ENCODE measurements around the gene SLF2. TPM values are rescaled to one million over a fixed set of nuclear protein-coding genes. Genes with fewer than 3 reads are reported as not detected.

Gene SLF2
- total RNA-seq, 2 experiments from 2014 or later = 30.2 to 30.5 TPM

DNA sequence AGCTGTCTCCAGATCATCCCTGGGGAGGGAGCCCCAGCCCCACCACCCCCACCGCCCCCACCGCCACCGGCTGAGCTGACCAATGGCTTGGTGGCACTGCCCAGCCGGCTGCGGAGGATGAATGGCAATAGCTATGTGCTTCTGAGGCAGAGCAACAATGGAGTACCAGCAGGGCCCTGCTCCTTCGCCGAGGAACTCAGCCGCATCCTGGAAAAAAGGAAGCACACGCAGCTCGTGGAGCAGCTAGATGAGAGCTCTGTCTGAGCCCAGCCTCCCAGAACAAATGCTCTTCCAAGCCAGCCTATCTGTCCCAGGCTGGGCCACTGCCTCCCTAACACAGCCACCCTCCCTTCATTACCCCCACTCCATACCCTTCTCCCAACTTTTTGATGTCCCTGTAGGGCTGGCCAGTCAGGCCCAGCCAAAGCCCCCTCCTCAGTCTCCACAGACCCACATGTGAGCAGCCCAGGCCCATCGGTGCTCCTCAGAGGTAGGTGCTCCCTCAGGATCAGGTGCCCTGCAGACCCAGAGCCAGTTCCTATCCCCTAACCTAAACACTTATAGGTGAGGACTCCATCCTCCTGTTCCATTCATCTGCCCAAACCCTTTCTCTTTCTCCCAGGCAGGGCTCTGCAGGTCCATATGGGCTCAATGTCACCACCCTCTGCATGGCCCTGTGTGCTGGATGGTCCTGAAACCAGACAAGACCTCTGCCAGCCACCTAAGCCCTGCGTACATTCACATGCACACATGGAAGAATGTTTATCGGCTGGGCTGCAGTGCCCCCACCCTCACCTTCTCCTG, 71.3 kb downstream of the SLF2 start:
- peaks cover 7% of the 10 kb centered on the region for H3K4me1 Mint-ChIP-seq
- no peaks in the 10 kb centered on the region for H3K9me3 Mint-ChIP-seq
- no peak for DNase-seq
- no peak overlapping the region for H3K4me3 Mint-ChIP-seq
- no peaks in the 10 kb centered on the region for H3K27me3 Mint-ChIP-seq
- peaks cover 18% of the 10 kb centered on the region for H3K36me3 Mint-ChIP-seq
- no peak overlapping the region for H3K27ac Mint-ChIP-seq

DNA sequence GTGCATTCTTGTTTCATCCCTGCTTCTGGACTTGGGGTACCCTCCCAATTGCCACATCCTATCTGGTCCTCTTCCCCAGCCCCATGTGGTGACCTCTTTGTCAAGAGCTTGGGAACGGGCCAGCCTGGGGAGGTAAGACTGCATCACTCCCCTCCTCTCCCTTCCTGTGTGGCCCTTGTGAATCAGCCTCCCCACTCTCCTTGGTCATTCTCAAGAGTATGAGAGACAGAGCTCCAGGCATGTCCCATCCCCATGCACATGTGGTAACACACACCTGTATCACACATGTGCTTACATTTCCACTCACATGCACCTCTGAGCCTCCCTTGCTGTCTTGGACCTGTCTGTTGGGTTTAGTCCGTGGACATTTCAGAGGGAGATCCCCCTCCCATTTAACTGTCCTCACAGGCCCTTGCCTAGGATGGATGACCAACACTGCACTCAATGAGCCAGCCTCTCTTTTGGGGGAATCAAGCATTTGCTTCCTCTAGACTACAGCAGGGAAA, 72.0 kb downstream of the SLF2 start:
- H3K27ac Mint-ChIP-seq = no peak overlapping the region
- no peaks in the 10 kb centered on the region for H3K9me3 Mint-ChIP-seq
- H3K36me3 Mint-ChIP-seq = peaks cover 24% of the 10 kb centered on the region
- DNase-seq = no peak
- H3K27me3 Mint-ChIP-seq = no peaks in the 10 kb centered on the region
- peaks cover 14% of the 10 kb centered on the region for H3K4me1 Mint-ChIP-seq
- H3K4me3 Mint-ChIP-seq = no peak overlapping the region

DNA sequence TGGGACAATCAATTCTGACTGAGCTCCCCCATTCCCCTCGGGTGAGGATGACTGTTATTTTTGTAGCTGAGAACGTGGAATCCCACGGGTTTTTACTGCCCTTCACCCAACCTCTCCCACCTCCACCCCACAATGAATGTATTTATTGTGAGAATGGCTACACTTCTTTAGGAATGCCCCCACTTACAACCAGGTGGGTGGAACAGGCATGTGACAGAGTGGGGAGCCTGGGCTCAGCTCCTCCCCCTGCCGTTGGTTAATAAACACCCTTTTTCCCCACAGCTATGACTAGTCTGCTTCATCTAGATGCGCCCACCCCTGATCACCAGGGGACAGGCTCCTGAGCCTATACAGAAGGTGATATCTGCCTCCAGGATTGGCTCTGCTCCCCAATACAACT, 72.6 kb downstream of the SLF2 start:
- H3K4me3 Mint-ChIP-seq = peak overlapping the region; percentile 5
- no peak for DNase-seq
- H3K4me1 Mint-ChIP-seq = peaks cover 17% of the 10 kb centered on the region
- no peak overlapping the region for H3K27ac Mint-ChIP-seq
- H3K36me3 Mint-ChIP-seq = peaks cover 26% of the 10 kb centered on the region
- no peaks in the 10 kb centered on the region for H3K27me3 Mint-ChIP-seq
- H3K9me3 Mint-ChIP-seq = no peaks in the 10 kb centered on the region

- Mint-ChIP-seq H3K4me3 (peak overlapping the region; percentile 97), H3K4me1 (peaks cover 22% of the 10 kb centered on the region), H3K36me3 (peaks cover 36% of the 10 kb centered on the region), H3K9me3 (no peaks in the 10 kb centered on the region), H3K27ac (no peak overlapping the region), H3K27me3 (no peaks in the 10 kb centered on the region)
- no peak for DNase-seq
These were observed 73.8 kb downstream of the SLF2 start for GRCh38 chr10:100986623-100986951.

DNA sequence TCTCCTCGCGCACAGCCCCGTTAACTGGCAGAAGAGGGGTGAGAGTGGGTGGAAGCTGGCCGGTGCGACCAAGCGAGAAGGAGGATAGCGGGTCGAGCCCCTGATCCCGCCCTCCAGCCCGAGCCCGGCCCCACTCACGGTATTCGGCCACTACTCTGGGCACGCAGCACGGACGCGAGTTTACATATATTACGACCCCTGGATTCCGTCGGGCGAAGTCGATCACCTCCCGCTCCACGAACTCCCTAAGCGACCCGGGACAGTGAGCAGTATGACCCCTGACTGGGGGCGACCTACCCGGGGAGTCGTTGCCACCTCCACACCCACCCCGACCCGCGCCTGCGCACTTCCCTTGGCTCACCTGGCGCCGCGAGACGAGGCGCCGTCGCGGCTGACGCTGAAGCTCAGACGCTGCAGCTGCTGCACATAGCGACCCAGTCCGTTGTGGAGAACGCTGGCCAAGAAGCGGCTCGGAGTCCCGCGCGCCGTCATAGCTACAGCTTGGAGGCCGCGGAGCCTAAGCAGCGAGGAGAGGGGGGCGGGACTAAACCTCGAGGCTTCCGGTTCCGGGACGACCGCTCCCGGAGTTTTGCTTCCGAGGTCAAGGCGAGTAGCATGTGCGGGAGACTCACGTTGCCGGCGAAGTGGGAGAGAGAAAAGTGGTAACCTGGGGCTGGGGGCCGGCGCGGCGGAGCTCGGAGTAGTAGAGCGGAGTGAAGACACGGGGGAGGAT, 74.4 kb downstream of the SLF2 start, which contains the start of the genes MRPL43 and TWNK:
MRPL43 (minus strand) TSS at position 546 of the 733 bp plus-strand sequence; CDS start at position 492, 54 bp downstream.
TWNK (plus strand) TSS at position 592 of the 733 bp plus-strand sequence. CDS start 668 bp downstream, outside the sequence.
- peaks cover 22% of the 10 kb centered on the region for H3K4me1 Mint-ChIP-seq
- no peaks in the 10 kb centered on the region for H3K27me3 Mint-ChIP-seq

GRCh38 chr10:100987685-100988049, 74.9 kb downstream of the SLF2 start:
- peaks cover 36% of the 10 kb centered on the region for H3K36me3 Mint-ChIP-seq
- H3K27ac Mint-ChIP-seq = peak overlapping the region; percentile 91
- no peaks in the 10 kb centered on the region for H3K27me3 Mint-ChIP-seq
- DNase-seq = no peak
- peaks cover 22% of the 10 kb centered on the region for H3K4me1 Mint-ChIP-seq
- H3K9me3 Mint-ChIP-seq = no peaks in the 10 kb centered on the region
- H3K4me3 Mint-ChIP-seq = peak overlapping the region; percentile 97

More for the DNA sequence above, 74.4 kb downstream of the SLF2 start, which contains the start of the genes MRPL43 and TWNK:
- peaks cover 36% of the 10 kb centered on the region for H3K36me3 Mint-ChIP-seq
- peak within 1 kb of the TSS; percentile 97 for H3K4me3 Mint-ChIP-seq
- H3K27ac Mint-ChIP-seq = peak within 1 kb of the TSS; percentile 91
- H3K9me3 Mint-ChIP-seq = no peaks in the 10 kb centered on the region
- DNase-seq = peak; percentile 85

DNA sequence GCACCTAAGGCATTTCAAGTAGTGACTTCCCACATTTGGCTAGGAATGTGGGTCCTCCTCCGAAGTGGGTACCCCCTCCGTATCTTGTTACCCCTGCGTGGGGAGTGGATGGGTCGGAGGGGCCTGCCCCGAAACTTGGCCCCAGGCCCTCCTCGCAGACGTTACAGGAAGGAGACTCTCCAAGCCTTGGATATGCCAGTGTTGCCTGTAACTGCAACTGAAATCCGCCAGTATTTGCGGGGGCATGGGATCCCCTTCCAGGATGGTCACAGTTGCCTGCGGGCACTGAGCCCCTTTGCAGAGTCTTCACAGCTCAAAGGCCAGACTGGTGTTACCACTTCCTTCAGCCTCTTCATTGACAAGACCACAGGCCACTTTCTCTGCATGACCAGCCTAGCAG, 75.4 kb downstream of the SLF2 start:
- Mint-ChIP-seq H3K27me3 (no peaks in the 10 kb centered on the region), H3K9me3 (no peaks in the 10 kb centered on the region), H3K36me3 (peaks cover 39% of the 10 kb centered on the region), H3K4me1 (peaks cover 22% of the 10 kb centered on the region), H3K4me3 (peak overlapping the region; percentile 97), H3K27ac (no peak overlapping the region)
- no peak for DNase-seq

GRCh38 chr10:100989088-100989487, 76.3 kb downstream of the SLF2 start:
- Mint-ChIP-seq H3K4me1 (peaks cover 22% of the 10 kb centered on the region), H3K27ac (no peak overlapping the region), H3K27me3 (no peaks in the 10 kb centered on the region), H3K36me3 (peaks cover 42% of the 10 kb centered on the region), H3K9me3 (no peaks in the 10 kb centered on the region), H3K4me3 (peak overlapping the region; percentile 65)
- DNase-seq = no peak

GRCh38 chr10:100993986-100994708, 81.4 kb downstream of the SLF2 start:
- Mint-ChIP-seq H3K9me3 (no peaks in the 10 kb centered on the region), H3K36me3 (peaks cover 31% of the 10 kb centered on the region), H3K4me1 (peaks cover 30% of the 10 kb centered on the region), H3K4me3 (no peak overlapping the region), H3K27me3 (no peaks in the 10 kb centered on the region), H3K27ac (peak overlapping the region; percentile 45)
- no peak for DNase-seq

GRCh38 chr10:100995181-100995580, 82.4 kb downstream of the SLF2 start:
- Mint-ChIP-seq H3K9me3 (no peaks in the 10 kb centered on the region), H3K27ac (no peak overlapping the region)

GRCh38 chr10:100996678-100997359, 84.1 kb downstream of the SLF2 start:
- Mint-ChIP-seq H3K4me3 (peak overlapping the region; percentile 82), H3K9me3 (no peaks in the 10 kb centered on the region), H3K27ac (peak overlapping the region; percentile 86), H3K36me3 (peaks cover 14% of the 10 kb centered on the region), H3K4me1 (peaks cover 18% of the 10 kb centered on the region), H3K27me3 (no peaks in the 10 kb centered on the region)
- DNase-seq = peak; percentile 55

More at GRCh38 chr10:100995181-100995580, 82.4 kb downstream of the SLF2 start:
- H3K27me3 Mint-ChIP-seq = no peaks in the 10 kb centered on the region
- H3K4me1 Mint-ChIP-seq = peaks cover 22% of the 10 kb centered on the region
- DNase-seq = no peak
- no peak overlapping the region for H3K4me3 Mint-ChIP-seq
- H3K36me3 Mint-ChIP-seq = peaks cover 25% of the 10 kb centered on the region

GRCh38 chr10:100997360-100998182, 84.8 kb downstream of the SLF2 start:
- peak overlapping the region; percentile 82 for H3K4me3 Mint-ChIP-seq
- H3K36me3 Mint-ChIP-seq = peaks cover 14% of the 10 kb centered on the region
- DNase-seq = peak; percentile 78
- H3K27ac Mint-ChIP-seq = peak overlapping the region; percentile 87
- H3K27me3 Mint-ChIP-seq = no peaks in the 10 kb centered on the region
- H3K9me3 Mint-ChIP-seq = no peaks in the 10 kb centered on the region
- H3K4me1 Mint-ChIP-seq = peaks cover 18% of the 10 kb centered on the region

DNA sequence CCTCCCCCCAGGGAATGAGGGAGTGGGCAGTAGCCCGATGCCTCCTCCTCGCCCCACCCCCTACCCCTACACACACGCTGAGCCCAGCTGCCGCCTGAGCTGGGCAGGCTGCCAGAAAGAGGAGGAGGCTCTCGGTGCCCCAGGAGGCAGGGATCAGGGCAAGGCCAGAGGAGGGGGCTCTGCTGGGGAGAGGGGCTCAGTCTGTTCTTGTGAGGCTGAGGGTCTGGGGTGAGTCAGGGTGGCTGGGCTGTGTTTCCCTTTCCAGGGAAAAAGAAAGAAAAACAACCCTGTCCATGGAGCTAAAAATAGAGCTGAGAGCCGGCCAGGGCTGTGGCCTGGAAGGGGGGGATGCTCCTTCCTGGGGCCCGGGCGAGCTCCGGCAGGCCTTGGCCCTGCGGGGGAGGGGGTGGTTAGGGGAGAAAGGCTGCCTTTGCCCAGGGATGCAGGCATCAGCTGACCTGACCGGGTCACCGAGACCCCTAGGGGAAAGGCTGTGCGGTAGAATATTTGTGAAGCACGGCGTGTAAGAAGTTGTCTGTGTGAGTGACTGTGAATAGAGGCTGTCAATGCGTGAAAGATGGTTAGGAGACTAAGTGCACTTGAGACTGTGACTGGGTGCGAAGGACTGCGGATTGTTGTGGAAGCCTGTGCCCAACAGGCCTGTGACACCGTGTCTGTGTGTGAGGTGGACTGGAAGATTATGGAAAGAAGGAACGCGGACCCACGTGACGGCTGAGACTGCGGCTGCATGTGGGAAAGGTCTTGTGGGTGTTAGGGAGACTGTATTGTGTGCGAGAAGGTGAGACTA, 85.6 kb downstream of the SLF2 start:
- Mint-ChIP-seq H3K27ac (peak overlapping the region; percentile 87), H3K36me3 (peaks cover 11% of the 10 kb centered on the region), H3K27me3 (no peaks in the 10 kb centered on the region), H3K4me3 (peak overlapping the region; percentile 82), H3K4me1 (peaks cover 18% of the 10 kb centered on the region), H3K9me3 (no peaks in the 10 kb centered on the region)
- peak; percentile 77 for DNase-seq

All from activated naive CD8-positive, alpha-beta T cell treated with anti-CD3 and anti-CD28 coated beads for 36 hours (primary cell).